HG03565 (cell line): Measurements from ENCODE around the gene GABRA5.
"Not testable (repeated sequence)": the region's sequence is repeated elsewhere in the genome, so short reads cannot be mapped to it uniquely, and the experiment has no call there.

Experiments used
- ATAC-seq: cut with Tn5 transposase; IDR thresholded peaks from one replicate; pipeline ENCODE4 v1.9.1; 2021; ENCODE audit warnings: mild to moderate bottlenecking, moderate library complexity; ENCODE audit not compliant: unreplicated experiment

GABRA5 gene

DNA sequence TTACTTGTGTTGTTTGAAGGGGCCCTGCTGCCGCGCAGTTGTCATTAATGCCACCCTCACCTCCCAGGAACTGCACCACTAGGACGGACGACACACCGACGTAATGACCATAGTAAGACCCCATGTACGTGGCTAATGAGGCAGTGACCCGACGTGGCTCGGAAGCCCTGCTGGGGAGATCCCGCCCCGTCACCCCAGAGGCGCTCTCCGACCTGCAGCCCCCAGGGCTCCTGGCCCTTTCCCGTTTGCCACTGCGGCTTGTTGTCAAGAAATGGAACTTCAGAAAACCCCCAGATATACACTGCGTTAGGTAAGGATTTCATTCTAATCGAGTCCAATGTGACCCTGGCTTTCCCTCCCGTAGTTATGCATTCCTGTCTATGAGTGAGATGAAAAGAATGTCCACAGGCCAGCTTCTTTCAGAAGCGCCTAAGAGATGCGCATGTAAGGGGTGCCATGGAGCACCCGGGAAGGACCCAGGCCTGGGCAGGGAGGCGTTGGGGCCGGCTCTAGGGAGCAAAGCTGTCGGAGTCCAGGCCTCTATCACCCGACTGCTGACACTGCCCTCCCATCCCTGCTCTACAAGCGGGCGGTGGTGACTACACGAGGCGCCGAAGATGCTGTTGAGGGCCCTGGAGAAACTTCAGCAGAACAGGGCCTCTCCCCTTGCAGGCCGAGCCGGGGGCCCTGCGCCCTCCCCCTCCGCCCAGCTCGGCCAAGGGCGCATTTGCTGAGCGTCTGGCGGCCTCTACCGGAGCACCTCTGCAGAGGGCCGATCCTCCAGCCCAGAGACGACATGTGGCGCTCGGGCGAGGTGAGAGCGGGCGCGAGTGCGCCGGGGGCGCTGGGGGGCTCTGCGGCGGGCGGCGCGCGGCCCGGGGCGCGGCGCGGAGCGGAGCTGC, at the start of gene GABRA5:
GABRA5 (plus strand) TSS at position 765 of the 902 bp plus-strand sequence. CDS start 2,187 bp downstream, outside the sequence.
- no peak for ATAC-seq

DNA sequence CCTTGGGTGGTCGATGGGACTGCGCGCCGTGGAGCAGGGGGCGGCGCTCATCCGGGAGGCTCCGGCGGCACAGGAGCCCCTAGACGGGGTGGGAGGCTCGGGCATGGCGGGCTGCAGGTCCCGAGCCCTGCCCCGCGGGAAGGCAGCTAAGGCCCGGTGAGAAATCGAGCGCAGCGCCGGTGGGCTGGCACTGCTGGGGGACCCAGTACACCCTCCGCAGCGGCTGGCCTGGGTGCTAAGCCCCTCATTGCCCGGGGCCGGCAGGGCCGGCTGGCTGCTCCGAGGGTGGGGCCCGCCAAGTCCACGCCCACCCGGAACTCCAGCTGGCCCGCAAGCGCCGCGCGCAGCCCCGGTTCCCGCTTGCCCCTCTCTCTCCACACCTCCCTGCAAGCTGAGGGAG, 35.7 kb upstream of the GABRA5 start:
- not testable (repeated sequence) for ATAC-seq

DNA sequence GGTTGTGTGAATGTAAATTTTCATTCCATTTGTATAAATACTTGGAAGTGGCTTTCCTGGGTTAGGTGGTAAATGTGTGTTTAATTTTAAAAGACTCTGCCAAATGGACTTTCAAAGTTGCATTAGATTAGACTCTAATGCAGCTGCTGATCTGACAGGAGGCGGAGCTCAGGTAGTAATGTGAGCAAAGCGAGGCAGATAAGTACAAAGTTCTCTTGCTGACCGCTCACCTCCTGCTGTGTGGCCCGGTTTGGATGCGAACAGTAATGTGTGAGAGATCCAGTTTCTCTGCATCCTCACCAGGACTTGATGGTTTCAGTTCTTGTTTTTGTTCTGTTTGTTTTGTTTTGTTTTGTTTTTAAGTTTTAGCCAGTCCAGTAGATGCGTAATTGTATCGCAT, 34.9 kb upstream of the GABRA5 start:
- ATAC-seq: no peak

DNA sequence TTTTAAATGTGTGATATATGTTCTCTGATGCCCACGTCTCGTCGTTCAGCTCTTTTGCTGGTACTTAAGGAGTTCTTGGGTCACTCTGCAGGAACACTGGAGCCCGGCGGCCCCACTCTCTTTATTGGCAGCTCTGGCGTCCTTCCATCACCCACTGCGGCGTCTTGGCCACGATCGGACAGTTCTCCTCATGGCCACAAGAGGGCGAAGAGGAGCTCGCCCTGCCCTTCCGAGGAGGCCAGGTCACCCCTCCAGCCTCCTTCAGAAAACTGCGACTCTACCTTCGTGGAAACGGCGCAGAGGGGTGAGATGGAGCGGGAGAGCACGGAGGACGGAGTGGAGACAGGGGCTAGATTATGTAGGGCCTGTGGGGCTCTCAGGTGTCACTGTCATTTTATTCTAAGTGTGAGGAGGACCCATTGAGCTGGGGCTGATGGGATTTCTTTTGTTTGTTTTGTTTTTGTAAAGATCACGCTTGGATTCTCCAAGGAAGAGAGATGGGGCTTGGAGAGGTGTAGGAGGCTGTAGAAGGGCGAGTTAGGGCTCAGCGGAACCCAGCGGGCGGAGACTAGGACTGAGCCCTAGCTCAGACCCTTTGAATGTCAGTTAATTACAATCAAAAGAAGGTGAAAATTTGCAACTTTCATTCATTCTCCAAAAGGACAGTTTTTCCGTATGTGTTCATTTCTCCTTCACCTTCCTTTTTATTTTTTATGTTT, 28.0 kb upstream of the GABRA5 start:
- no peak for ATAC-seq

DNA sequence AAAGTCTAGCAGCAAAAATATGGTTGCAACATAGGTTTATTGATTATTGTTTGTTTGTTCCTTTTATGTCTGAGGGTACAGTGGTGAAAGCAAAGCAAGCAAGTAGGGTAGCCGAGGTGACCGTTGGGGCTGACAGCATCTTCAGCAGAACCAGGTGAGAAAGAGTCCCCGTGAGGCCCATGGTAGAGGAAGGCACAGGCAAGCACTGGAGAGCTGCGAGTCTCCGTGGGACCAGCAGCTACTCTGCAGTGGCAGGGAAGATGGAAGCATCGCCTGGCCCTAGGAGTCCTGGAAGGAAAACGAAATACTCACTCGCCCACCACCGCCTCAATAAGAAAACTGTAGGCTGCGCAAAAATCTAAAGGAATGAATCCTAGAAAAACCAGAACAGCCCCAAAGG, 25.3 kb upstream of the GABRA5 start:
- ATAC-seq: no peak

DNA sequence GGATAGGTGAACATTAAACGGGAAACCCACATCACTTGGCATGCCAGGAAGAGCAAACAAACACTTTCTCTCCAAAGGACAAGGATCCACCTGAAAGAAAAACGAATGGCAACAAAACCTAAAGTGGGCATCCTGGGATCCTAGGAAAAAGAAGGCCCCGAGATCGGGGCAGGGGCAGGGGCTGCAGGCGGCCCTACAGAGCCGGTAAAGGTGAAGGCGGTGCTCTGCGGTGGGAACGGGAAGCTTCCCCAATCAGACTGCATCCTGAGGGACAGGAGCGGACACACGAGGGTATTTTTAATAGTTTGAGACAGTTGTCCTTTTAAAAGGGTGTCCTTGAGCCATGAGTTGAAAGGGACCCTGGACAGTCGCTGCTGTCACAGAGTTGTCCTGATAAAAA, 24.9 kb upstream of the GABRA5 start:
- ATAC-seq: no peak

DNA sequence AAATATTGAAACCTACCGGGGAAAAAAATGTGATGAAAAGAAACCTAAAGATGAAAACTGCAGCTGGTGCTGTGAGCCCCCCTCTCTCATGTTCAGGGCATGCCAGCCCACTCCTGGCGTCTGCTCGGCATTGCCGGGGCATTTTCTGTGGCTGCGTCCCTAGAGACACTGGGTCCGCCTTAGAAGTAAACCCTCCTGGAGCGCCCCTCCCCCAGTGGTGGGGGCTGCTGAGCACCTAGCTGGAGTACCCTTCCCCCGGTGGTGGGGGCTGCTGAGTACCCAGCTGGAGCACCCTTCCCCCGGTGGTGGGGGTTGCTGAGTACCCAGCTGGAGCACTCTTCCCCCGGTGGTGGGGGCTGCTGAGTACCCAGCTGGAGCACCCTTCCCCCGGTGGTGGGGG, 24.5 kb upstream of the GABRA5 start:
- no peak for ATAC-seq

DNA sequence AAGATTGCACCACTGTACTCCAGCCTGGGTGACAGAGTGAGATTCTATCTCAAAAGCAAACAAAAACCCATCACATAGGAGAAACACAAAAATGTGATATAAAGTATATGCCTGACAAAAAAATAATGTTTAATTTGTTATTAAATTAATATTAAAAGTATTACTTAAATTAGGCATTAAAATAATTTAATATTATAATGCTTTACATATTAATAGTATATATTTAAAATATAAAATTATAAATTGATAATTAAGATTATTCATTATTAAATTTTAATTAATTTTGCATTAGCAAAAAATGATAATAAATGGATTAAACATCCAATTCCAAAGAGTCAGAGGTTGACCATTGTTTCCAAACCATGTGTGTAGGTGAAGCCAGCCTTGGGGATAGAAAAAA, 22.0 kb upstream of the GABRA5 start:
- ATAC-seq: no peak

DNA sequence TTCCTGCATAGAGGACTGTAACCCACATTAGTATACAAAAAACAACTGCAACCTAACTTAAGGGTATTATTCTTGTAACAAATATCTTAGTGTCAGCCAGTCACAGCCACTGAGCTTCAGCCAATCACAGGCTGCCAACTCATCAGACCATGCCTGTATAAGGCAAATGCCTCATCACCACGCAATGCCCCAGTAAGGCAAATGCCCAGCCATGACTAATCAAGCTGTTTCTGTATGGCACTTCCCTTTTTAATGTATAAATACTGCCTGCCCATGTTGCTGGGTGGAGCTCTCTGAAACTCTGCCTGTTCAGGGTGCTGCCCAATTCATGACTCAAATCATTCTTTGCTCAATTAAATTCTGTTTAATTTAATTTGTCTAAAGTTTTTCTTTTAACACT, 18.4 kb upstream of the GABRA5 start:
- no peak for ATAC-seq

DNA sequence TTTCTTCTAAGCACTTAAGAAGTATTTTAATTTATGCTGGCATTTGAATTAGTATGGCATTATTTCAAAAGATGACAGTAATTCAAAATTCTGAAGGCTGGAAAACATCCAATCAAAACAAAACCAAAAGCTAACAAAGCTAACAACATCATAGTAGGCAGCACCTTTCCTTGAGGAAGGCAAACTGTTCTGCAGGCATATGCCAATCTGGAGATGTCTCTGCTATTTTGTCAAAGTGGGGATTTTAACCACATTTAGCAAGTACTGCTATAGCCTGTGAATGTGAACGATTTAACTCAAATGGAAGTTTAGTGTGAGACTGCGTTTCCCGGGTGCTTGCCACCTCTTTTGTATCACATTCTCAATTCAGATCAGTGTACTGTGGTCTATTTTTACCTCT, 16.7 kb upstream of the GABRA5 start:
- ATAC-seq: no peak

DNA sequence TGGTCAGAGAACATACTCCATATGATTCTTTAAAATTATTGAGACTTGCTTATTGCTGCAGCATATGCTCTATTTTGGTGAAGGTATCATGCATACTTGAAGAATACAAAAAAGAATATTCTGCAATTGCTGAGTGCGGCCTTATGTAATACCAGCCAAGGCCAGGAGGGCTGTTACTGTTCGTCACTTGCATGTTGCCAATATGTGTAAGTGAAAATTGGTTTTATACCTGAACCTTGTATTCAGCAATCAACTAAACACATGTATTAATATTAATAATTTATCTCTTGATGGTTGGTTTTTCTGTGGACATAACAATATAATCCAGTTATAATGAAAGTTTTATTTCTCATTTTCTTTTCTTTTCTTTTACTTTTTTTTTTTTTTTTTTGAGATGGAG, 13.9 kb upstream of the GABRA5 start:
- ATAC-seq: no peak

DNA sequence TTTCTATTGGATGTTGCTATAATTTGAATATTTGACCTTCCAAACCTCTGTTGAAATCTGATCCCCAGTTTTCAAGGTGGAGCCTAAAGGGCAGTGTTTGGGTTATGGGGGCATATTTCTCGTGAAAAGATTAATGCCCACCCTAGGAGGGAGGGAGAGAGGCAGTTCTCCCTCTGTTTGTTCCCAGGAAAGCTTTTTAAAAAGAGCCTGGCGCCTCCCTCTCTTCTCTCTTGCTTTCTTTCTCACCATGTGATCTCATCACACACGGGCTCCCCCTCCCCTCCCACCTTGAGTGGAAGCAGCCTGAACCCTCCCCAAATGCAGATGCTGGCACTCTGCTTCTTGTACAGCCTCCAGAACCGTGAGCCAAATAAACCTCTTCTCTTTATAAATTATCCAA, 12.4 kb upstream of the GABRA5 start:
- no peak for ATAC-seq

DNA sequence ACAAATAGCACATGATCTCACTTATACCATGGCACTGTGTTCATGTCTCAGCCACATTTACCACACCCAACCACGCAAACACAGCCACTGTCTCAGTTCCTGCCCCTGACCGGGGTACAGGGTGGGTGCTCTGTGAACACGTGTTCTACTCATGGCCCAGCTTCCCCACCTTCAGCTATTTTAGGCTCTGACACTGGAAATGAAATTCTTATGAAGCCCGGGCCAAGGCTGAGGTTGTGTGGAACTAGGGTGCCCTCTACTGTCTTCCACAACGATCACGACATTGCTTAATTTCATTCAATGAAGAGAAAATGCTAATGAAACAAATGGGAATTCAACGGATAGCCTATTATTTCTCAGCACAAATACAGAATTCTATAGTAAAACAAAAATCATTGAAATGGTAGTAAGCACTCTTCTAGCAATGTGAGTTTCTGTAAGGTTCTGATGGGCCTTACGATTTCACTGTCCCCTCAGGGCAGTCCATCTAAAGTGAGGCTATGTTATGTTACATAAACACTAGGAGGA, 2.1 kb upstream of the GABRA5 start:
- ATAC-seq: no peak

DNA sequence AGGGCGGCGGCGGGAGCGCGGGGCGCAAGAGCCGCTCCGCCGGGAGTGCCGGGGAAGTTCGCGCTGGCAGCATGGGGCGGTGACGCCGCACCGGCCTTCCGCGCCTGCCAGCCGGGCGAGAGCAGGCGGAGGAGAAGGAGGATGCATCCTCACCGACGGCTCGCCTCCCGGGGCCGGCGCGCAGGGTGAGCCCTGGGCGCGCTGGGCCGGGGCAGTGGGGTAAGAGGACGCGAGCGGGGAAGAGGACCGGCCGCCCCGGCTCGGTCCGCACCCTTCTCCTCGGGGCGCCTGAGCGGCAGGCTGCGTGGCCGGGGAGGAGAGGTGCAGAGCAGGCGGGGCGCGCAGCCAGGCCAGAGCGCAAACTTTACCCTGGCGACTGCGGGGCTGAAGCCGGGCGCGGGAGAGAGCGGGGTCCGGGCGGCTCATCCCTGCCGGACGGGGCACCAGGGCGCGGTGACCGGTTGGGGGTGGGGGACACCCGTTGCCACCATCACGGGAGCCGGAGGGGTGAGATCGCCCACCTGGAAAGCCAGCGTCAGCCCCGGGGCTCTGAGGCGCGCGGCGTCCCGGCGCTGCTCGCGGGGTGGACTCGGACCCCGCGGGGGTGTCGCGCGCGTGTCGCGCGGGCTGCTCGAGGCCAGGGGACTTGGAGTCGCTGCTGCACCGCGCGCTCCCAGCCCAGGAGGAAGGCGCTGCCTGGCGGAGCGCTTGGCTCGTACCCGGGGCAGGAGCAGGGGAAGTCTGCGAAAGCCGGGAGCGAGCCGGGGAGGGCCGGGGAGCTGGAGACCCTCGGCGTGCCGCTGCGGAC, 542 bp downstream of the GABRA5 start:
- no peak for ATAC-seq

DNA sequence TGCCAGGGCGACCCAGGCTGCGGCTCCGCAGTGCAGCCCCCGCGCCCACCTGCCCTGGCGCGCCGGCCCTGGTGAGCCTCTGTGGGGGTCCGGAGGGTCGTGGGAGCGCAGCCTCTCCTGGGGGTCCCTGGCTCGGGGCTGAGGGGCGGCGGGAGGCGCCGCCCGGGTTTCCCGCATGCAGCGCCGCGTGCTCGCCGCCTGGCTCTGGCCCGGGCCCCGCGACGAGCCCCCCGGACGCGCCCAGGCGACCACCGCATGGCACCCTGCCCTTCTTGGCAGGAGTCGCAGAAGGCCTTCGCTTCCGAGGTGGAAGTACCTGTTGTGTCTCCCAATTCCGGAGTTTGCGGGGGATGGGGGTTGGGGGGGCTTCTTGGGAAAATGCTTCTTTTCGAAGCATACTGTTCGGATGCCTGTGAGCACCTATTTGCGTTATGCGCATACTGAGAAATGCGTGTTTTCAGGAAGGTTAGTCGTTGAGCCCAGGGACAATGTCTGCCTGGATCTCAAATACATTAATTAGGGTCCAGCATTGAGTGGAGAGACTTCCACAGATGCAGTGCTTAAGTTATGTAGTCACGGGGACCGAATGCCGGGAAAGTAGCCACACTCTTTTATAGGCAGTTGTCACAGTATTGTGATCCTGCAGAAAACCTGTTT, 1.3 kb downstream of the GABRA5 start:
- ATAC-seq: no peak

DNA sequence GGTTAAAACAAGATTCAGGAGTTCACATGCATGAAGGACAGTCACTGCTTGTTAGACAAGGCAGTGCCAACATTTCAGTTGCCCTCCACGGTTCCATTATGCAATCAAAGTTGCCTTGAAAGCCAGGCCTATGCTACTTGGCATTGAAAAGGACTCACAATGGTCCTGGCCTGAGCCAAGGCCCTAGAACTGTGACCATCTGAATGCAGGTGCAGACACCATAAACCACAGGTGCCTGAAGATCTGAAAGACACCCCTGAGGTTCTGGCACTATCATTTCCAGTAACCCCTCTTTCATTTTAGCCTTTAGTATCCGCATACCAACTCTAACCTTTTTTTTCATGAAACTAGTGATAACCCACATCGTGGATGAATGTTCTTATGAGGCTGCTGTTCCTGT, 2.8 kb downstream of the GABRA5 start:
- no peak for ATAC-seq

DNA sequence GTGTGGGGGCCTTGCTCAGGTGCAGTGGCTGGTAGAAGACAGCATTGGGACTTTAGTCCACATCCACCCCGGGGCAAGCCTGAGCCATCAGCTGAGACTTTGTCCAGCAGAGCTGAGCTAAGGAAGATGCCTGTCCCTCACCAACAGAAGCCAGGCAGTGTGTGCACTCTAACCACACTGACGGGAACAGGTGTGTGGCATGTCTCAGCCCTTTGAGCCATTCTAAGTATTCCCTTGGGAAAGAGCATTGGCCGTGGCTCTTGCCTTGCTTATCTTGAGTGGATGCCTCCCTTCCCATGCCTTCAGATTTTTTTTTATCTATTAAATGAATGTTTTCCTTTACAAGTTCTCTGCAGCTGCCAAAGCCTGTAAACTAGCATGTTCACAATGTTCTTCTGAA, 3.5 kb downstream of the GABRA5 start:
- ATAC-seq: no peak

DNA sequence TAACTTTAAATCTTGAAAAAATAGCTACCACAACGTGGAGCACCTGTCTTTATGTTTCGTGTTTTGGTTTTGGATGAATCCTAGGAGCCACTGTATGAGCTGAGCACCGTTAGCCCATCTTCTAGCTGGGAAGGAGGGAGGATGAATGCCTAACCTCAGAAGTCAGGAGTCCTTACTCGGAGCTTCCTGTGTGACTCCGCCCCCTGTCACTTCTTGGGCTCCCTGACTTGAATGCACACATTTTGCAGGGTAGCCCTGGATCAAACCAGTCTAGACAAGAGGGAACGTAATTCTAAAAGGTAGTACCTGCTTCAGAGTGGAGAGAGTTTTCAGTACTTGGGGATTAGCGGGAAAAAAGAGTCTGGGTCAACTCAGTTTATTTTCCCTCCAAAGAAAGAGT, 5.3 kb downstream of the GABRA5 start:
- no peak for ATAC-seq

DNA sequence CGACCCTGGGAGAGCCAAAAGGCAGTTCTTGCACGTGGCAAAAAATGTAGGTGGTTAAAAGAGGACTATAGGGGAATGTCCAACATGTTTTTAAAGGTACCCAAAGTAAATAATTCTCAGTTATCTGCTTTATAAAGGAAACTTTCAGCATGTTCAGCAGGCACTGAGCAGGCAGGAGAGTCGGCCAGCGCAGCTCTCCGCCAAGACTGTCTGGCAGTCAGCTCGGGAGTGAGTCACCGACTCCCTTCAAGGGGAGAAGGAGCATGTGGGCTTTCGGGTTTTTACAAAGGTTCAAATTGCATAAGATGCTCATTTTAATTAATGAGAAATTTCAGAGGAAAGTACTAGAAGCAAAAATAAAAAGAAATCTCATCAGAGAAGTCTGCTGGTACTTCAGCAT, 7.0 kb downstream of the GABRA5 start:
- ATAC-seq: no peak

DNA sequence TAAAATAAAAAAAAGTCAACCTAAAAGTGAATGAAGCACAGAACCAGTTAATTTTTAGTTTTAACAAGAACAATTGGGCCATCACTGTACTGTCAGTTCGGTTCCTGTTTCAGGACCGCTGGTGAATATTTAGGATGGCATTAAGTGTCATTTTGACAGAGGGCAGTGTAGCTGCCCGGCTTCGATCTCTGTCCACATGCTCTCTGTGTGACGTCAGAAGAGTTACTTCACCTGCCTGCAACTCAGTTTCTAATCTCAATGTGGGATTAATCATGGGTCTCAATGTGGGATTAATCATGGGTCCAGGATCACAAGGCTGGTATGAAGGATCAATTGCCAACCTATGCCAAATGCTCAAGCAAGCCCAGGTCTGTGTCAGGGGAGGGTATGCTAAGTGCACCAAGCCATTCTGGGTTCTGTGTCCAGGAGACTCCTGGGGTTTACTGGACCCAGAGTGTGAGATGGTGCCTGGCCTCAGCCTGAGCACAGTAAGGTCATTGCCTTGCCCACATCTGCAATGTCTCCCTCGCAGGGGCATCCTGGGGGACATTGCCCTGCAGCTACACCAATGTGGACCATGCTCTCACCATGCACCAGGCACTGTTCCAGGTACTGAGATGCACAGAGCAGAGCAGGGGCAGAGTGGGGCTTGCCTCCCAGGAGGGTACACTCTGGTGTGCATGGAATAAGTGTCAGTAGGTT, 8.1 kb downstream of the GABRA5 start:
- ATAC-seq: no peak
